GM19023 (cell line): ENCODE measurements around the gene COL4A1.

Experiments used
- ATAC-seq: cut with Tn5 transposase; IDR thresholded peaks from one replicate; pipeline ENCODE4 v1.9.1; 2021; ENCODE audit warnings: mild to moderate bottlenecking, moderate library complexity; ENCODE audit not compliant: unreplicated experiment

The COL4A1 gene

GRCh38 chr13:110209950-110210603 is 96.9 kb downstream of the COL4A1 start:
- no peak for ATAC-seq

- no peak for ATAC-seq
Measured at GRCh38 chr13:110208116-110208515, 98.8 kb downstream of the COL4A1 start.

- ATAC-seq, result no peak
Measured at GRCh38 chr13:110206996-110207395, 100.0 kb downstream of the COL4A1 start.

- no peak for ATAC-seq
Measured at GRCh38 chr13:110206185-110206584, 100.8 kb downstream of the COL4A1 start.

- ATAC-seq, result no peak
Measured at GRCh38 chr13:110201114-110201513, 105.8 kb downstream of the COL4A1 start.

- ATAC-seq, result no peak
Measured at GRCh38 chr13:110200276-110200870, 106.6 kb downstream of the COL4A1 start.

GRCh38 chr13:110199046-110199831 is 107.7 kb downstream of the COL4A1 start:
- no peak for ATAC-seq

GRCh38 chr13:110197471-110197870 is 109.5 kb downstream of the COL4A1 start:
- ATAC-seq, result no peak

GRCh38 chr13:110197026-110197425 is 109.9 kb downstream of the COL4A1 start:
- ATAC-seq, result no peak

- ATAC-seq, result no peak
Measured at GRCh38 chr13:110195547-110196485, 111.1 kb downstream of the COL4A1 start.

GRCh38 chr13:110194451-110194850 is 112.5 kb downstream of the COL4A1 start:
- no peak for ATAC-seq

GRCh38 chr13:110193491-110193890 is 113.5 kb downstream of the COL4A1 start:
- ATAC-seq, result no peak

- no peak for ATAC-seq
Measured at GRCh38 chr13:110192472-110192871, 114.5 kb downstream of the COL4A1 start.

- ATAC-seq, result no peak
Measured at GRCh38 chr13:110187641-110188161, 119.3 kb downstream of the COL4A1 start.

- no peak for ATAC-seq
Measured at GRCh38 chr13:110186231-110186855, 120.6 kb downstream of the COL4A1 start.

- ATAC-seq, result no peak
Measured at GRCh38 chr13:110185696-110186095, 121.3 kb downstream of the COL4A1 start.

- ATAC-seq, result no peak
Measured at GRCh38 chr13:110183910-110184309, 123.0 kb downstream of the COL4A1 start.

GRCh38 chr13:110182461-110182860 is 124.5 kb downstream of the COL4A1 start:
- ATAC-seq, result no peak

GRCh38 chr13:110182003-110182402 is 125.0 kb downstream of the COL4A1 start:
- ATAC-seq, result no peak

- no peak for ATAC-seq
Measured at GRCh38 chr13:110179857-110180147, 127.2 kb downstream of the COL4A1 start.
